BLaER1 treated with 17β-estradiol and CSF1 and Interleukin-3, amounts not matched to agents 10 nM and 100 nM (cell line): ENCODE measurements around the gene CPT1C.

Experiments
- H3K27ac ChIP-seq, 11 experiments: shearing (Covaris generic); formaldehyde crosslinking; 2 replicates each; pipeline ENCODE4 v1.8.1; 2022
- H3K27me3 ChIP-seq, 11 experiments: shearing (Covaris generic); formaldehyde crosslinking; 2 replicates each; pipeline ENCODE4 v1.8.1; 2022
- H3K36me3 ChIP-seq, 11 experiments: shearing (Covaris generic); formaldehyde crosslinking; 2 replicates each; pipeline ENCODE4 v1.8.1; 2022
- H3K4me1 ChIP-seq, 10 experiments: shearing (Covaris generic); formaldehyde crosslinking; 2 replicates each; pipeline ENCODE4 v1.8.1; 2022
- H3K4me2 ChIP-seq, 11 experiments: shearing (Covaris generic); formaldehyde crosslinking; 2 replicates each; pipeline ENCODE4 v1.8.1; 2022
- H3K4me3 ChIP-seq, 10 experiments: shearing (Covaris generic); formaldehyde crosslinking; 2 replicates each; pipeline ENCODE4 v1.8.1; 2022
- H3K9ac ChIP-seq, 11 experiments: shearing (Covaris generic); formaldehyde crosslinking; 2 replicates each; pipeline ENCODE4 v1.8.1; 2022
- H3K9me3 ChIP-seq, 11 experiments: shearing (Covaris generic); formaldehyde crosslinking; replicated peaks in 1 of 11; 2 replicates each; pipeline ENCODE4 v1.8.1; 2022
- H4K20me1 ChIP-seq, 11 experiments: shearing (Covaris generic); formaldehyde crosslinking; 2 replicates each; pipeline ENCODE4 v1.8.1; 2022
- Cebpa-rat ChIP-seq, 11 experiments: shearing (Covaris generic); IDR thresholded peaks; 2 replicates each; pipeline ENCODE4 v1.8.1; 2022

The CPT1C gene

GRCh38 chr19:49651029-49651819 lies 39.7 kb upstream of the CPT1C start:
- H4K20me1 ChIP-seq, result peaks cover 26 to 96% (median 77%) of the 10 kb centered on the region in 11 experiments; a peak in 20 of 22 replicates
- H3K9me3 ChIP-seq, result no peaks in the 10 kb centered on the region
- H3K9ac ChIP-seq, result no peak overlapping the region
- TF ChIP-seq Cebpa-rat (IDR thresholded peaks at IDR 0.05), result no peak
- no peak overlapping the region for H3K4me3 ChIP-seq
- peaks cover 90 to 98% (median 96%) of the 10 kb centered on the region in 11 experiments for H3K36me3 ChIP-seq
- H3K4me1 ChIP-seq, result peaks cover 0 to 3% (median 0%) of the 10 kb centered on the region in 10 experiments; a peak in 2 of 20 replicates
- H3K27me3 ChIP-seq, result no peaks in the 10 kb centered on the region
- no peak overlapping the region for H3K27ac ChIP-seq
- H3K4me2 ChIP-seq, result no peak overlapping the region

GRCh38 chr19:49651820-49652550 lies 38.9 kb upstream of the CPT1C start:
- Histone ChIP-seq H4K20me1 (peaks cover 26 to 96% (median 76%) of the 10 kb centered on the region in 11 experiments; a peak in 20 of 22 replicates), H3K36me3 (peaks cover 90 to 98% (median 96%) of the 10 kb centered on the region in 11 experiments)
- no peak for TF ChIP-seq Cebpa-rat (IDR thresholded peaks at IDR 0.05)

GRCh38 chr19:49652551-49653465 lies 38.1 kb upstream of the CPT1C start:
- no peak overlapping the region for H3K4me3 ChIP-seq
- peaks cover 0 to 5% (median 0%) of the 10 kb centered on the region in 10 experiments; a peak in 2 of 20 replicates for H3K4me1 ChIP-seq
- H3K36me3 ChIP-seq, result peaks cover 89 to 97% (median 95%) of the 10 kb centered on the region in 11 experiments
- H3K27ac ChIP-seq, result no peak overlapping the region
- no peaks in the 10 kb centered on the region for H3K9me3 ChIP-seq
- TF ChIP-seq Cebpa-rat (IDR thresholded peaks at IDR 0.05), result no peak
- H4K20me1 ChIP-seq, result peaks cover 26 to 94% (median 75%) of the 10 kb centered on the region in 11 experiments; a peak in 20 of 22 replicates
- H3K4me2 ChIP-seq, result no peak overlapping the region
- H3K27me3 ChIP-seq, result no peaks in the 10 kb centered on the region
- no peak overlapping the region; a peak in 1 of 22 replicates for H3K9ac ChIP-seq

More at GRCh38 chr19:49651820-49652550, 38.9 kb upstream of the CPT1C start:
- Histone ChIP-seq H3K9ac (no peak overlapping the region), H3K4me2 (no peak overlapping the region), H3K4me1 (peaks cover 0 to 5% (median 0%) of the 10 kb centered on the region in 10 experiments; a peak in 2 of 20 replicates), H3K4me3 (no peak overlapping the region), H3K27me3 (no peaks in the 10 kb centered on the region), H3K9me3 (no peaks in the 10 kb centered on the region), H3K27ac (no peak overlapping the region)

GRCh38 chr19:49653466-49653806 lies 37.5 kb upstream of the CPT1C start:
- Histone ChIP-seq H3K36me3 (peaks cover 90 to 97% (median 95%) of the 10 kb centered on the region in 11 experiments), H4K20me1 (peaks cover 26 to 94% (median 76%) of the 10 kb centered on the region in 11 experiments; a peak in 20 of 22 replicates), H3K4me3 (no peak overlapping the region), H3K9ac (no peak overlapping the region), H3K27me3 (no peaks in the 10 kb centered on the region), H3K27ac (no peak overlapping the region), H3K4me1 (peaks cover 0 to 5% (median 0%) of the 10 kb centered on the region in 10 experiments; a peak in 2 of 20 replicates), H3K9me3 (no peaks in the 10 kb centered on the region), H3K4me2 (no peak overlapping the region)
- no peak for TF ChIP-seq Cebpa-rat (IDR thresholded peaks at IDR 0.05)

GRCh38 chr19:49654581-49654980 lies 36.3 kb upstream of the CPT1C start:
- peaks cover 19 to 96% (median 78%) of the 10 kb centered on the region in 11 experiments; a peak in 20 of 22 replicates for H4K20me1 ChIP-seq
- no peak for TF ChIP-seq Cebpa-rat (IDR thresholded peaks at IDR 0.05)
- no peak overlapping the region for H3K27ac ChIP-seq
- 0 out of 22 replicates have a peak overlapping the region, but pooled peaks of 1 of the 11 experiments have one; percentile 17 for H3K9ac ChIP-seq
- H3K4me3 ChIP-seq, result no peak overlapping the region
- H3K4me1 ChIP-seq, result peaks cover 0 to 5% (median 0%) of the 10 kb centered on the region in 10 experiments; a peak in 2 of 20 replicates
- H3K27me3 ChIP-seq, result no peaks in the 10 kb centered on the region
- peaks cover 90 to 97% (median 95%) of the 10 kb centered on the region in 11 experiments for H3K36me3 ChIP-seq
- no peaks in the 10 kb centered on the region for H3K9me3 ChIP-seq
- H3K4me2 ChIP-seq, result no peak overlapping the region

GRCh38 chr19:49655570-49656455 lies 35.1 kb upstream of the CPT1C start:
- peaks cover 93 to 98% (median 95%) of the 10 kb centered on the region in 11 experiments for H3K36me3 ChIP-seq

GRCh38 chr19:49656456-49657109 lies 34.3 kb upstream of the CPT1C start:
- no peak overlapping the region for H3K4me2 ChIP-seq
- no peak for TF ChIP-seq Cebpa-rat (IDR thresholded peaks at IDR 0.05)
- no peaks in the 10 kb centered on the region for H3K9me3 ChIP-seq
- H3K27ac ChIP-seq, result peak overlapping the region in 3 of 11 experiments; percentile 1 to 26 (median 2); a peak in 3 of 22 replicates
- peaks cover 94 to 99% (median 95%) of the 10 kb centered on the region in 11 experiments for H3K36me3 ChIP-seq
- H3K4me3 ChIP-seq, result no peak overlapping the region
- H4K20me1 ChIP-seq, result peaks cover 21 to 98% (median 81%) of the 10 kb centered on the region in 11 experiments; a peak in 20 of 22 replicates
- H3K9ac ChIP-seq, result peak overlapping the region in 5 of 11 experiments; percentile 6 to 41 (median 17); a peak in 4 of 22 replicates
- no peaks in the 10 kb centered on the region for H3K27me3 ChIP-seq
- peaks cover 0 to 5% (median 0%) of the 10 kb centered on the region in 10 experiments; a peak in 2 of 20 replicates for H3K4me1 ChIP-seq

More at GRCh38 chr19:49655570-49656455, 35.1 kb upstream of the CPT1C start:
- TF ChIP-seq Cebpa-rat (IDR thresholded peaks at IDR 0.05), result no peak
- Histone ChIP-seq H4K20me1 (peaks cover 21 to 96% (median 77%) of the 10 kb centered on the region in 11 experiments; a peak in 20 of 22 replicates), H3K4me2 (no peak overlapping the region), H3K4me3 (no peak overlapping the region), H3K9ac (peak overlapping the region in 4 of 11 experiments; percentile 15 to 41 (median 20); a peak in 4 of 22 replicates), H3K27ac (peak overlapping the region in 5 of 11 experiments; percentile 1 to 27 (median 9); a peak in 3 of 22 replicates), H3K27me3 (no peaks in the 10 kb centered on the region), H3K4me1 (peaks cover 0 to 5% (median 0%) of the 10 kb centered on the region in 10 experiments; a peak in 2 of 20 replicates), H3K9me3 (no peaks in the 10 kb centered on the region)
